ENCODE data around the gene C3orf52.

Gene C3orf52

DNA sequence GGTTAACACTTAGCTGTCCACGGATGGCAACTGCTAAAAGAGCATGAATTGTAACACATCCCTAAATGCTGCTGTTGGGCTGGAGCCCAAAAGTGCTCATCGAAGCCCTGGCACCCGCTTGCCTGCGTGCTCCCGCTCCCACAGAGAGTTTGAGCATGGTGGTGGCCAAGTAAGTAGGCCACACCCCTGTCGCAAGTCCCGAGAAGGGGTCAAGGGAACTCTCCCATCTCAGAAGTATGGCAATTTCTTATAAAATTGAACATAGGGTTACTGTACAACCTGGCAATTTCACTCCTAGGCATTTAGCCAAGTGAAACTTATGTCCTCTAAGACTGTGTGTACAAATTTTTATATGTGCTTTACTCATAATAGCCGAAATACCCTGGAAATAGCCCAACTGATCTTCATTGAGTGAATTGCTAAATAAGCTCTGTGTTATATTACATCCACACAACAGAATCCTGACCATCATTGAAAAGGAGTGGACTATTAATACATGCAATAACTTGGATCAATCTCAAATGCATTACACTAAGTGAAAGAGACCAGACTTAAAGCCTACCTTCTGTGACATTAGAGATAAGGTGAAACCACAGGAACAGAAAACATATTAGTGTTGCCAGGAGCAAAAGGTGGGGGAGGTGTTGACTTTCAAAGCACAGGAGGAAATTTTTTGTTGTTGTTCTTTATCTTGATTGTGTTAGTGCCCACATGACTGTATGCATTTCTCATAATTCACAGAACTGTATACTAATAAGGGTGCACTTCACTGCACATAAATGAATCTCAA lies 48.3 kb downstream of the C3orf52 start:
- no peak for DNase-seq (ENCODE audit: low read depth in 2 of 2)

DNA sequence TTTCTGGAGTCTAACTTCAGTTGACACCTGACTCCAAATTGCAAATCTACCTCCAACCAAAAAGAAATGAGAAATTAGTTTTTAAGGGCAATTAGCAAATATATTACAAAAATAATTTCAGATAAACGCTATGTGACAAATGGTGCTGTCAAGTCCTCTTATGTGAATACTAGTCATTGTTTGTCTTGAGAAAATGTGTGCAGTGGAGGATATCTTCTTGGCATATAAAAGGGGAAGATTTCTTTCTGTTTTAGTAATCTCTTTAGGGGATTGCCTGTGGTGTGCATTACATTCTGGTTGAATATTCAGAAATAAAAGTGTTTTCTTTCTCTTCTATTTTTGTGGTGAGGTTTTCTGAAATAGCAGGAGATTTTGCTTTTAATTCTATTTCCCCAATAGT lies 49.9 kb downstream of the C3orf52 start:
- DNase-seq (ENCODE audit: low read depth in 2 of 2): no peak

DNA sequence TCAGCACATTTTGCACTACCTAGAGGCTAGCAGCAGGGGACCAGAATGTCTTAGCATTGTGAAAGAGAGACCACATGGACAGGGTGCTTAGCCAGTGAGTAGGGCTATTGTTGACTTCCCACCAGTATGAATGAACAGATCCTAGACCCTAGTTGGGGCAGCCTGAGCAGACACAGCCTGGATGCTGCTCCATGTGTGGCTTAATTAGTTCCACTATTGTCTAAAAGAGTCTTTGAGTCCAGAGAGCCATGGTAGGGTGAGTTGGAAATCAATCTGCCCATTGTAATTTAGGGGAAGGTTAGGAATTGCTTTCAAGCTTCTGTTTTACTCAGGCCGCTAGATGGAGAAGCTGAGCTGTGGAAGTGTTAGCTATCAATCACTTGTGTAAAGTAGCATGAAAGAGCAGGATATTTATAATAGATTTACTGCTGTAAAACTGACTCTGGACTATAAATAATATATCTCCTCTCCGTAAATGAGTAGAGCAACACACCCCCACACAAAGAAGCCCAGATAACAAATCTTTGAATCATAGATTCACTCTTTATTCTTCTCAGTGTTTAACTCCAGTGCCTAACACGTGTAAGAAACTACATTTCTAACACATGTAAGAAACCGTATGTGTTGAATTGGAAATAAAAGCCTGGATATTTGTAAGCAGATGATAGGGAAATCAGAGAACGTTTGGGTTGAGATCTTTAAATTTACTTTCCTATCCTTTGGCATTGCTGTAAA lies 50.9 kb downstream of the C3orf52 start:
- no peak for DNase-seq (ENCODE audit: low read depth in 2 of 2)

DNA sequence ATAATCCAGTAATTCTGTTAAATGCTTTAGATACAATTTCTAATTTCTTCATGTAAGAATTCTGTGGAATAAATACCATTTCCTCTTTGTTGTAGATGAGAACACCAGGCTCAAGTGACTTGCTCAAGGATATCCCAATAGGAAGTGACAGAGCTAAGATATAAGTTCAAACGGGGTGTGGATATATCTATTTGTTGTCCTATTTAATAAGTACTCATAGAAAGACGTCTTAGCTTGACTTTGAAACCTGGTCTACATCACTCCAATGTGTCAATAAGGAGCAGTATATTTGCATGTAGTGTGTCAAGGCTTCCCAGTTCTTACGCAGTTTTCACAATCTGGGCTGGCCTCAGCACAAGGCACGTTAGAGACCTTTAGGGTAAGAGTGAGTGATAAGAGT lies 51.6 kb downstream of the C3orf52 start:
- no peak for DNase-seq (ENCODE audit: low read depth in 2 of 2)

DNA sequence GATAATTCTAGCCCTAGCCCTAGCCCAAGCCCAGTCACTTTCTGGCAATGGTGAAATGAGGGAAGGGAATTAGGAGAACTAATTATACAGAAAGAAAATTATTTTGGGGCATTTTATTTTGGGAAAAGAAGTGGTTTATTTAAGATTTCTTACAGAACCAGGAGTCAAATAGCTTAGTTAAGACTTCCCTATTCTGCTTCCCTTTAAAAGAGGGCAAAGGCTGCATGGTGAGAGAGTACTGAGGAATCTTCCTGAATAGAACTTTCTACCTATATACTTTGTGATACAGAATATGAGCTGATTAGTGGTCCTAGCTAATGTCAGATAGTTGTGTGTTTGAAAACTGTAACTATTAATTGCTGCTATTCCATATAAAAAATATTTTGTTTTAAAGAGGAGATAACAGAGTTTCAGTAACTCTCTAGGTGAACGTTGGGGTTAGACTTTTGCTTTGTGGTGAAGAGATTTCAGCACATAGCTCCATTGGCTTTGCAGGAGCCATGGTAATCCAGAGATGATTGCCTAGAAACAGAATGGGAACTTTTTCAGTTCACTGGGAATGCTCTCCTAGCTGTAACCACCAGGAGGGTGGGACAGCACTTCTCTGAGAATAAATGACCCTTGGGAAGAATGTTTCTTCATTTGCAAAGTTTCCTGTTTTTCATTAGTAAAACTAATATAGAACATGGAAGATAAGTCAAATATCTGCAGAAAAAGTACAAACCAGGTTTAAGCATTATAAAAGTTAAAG lies 52.2 kb downstream of the C3orf52 start:
- DNase-seq (ENCODE audit: low read depth in 2 of 2): no peak

DNA sequence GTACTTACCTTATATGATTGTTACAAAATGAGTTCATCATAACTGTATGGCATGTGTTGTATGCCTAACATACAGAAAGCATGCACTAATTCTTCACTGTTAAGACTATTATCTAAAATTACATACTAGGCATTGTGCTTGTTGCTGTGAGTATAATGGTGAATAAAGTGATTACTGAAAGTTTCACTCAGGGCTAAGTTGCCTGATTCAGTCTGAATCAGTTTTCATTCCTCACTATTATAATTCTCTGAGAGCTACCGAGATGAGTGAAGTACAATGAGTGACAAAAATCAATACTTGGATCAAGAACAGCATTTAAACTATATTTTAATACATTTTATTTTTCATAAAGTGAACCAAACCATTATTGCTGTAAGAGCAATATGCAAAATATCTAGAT lies 54.4 kb downstream of the C3orf52 start:
- no peak for DNase-seq (ENCODE audit: low read depth in 2 of 2)

DNA sequence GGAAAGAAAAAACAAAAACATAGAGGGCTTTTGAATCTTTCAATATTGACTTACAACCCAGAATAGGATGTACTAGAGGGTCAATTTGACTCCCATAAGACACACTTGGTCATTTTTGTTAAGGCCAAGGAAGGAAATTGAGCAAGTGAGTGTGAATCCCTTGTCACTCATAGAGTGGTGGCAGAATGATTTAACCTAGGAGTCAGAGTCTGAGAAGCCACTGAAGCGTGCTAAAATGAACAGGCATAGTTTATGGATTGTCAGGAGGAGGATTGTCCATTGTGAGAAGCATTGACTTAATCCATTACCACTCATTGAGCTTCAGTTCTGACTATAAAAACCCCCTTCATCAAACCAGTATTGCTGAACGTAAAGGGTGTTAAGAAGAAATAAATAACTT lies 55.1 kb downstream of the C3orf52 start:
- DNase-seq (ENCODE audit: low read depth in 2 of 2): no peak

DNA sequence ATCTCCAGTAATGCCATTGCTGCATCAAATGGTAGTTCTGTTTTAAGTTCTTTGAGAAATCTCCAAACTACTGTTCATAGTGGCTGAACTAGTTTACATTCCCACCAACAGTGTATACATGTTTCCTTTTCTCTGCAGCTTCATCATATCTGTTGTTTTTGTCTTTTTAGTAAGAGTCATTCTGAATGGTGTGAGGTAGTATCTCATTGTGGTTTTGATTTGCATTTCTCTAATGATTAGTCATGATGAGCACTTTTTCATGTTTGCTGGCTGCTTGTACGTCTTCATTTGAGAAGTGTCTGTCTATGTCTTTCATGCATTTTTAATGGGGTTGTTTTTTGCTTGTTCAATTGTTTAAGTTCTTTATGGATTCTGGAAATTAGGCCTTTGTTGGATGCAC lies 57.1 kb downstream of the C3orf52 start:
- DNase-seq (ENCODE audit: low read depth in 2 of 2): no peak

DNA sequence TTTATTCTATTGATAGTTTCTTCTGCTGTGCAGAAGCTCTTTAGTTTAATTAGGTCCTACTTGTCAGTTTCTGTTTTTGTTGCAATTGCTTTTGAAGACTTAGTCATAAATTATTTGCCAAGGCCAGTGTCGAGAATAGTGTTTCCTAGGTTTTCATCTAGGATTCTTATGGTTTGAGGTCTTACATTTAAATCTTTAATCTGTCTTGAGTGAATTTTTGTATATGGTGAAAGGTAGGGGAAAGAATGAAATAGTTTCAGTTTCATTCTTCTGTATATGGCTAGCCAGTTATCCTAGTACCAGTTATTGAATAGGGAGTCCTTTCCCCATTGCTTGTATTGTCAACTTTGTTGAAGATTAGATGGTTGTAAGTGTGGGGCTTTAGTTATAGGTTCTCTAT lies 57.5 kb downstream of the C3orf52 start:
- no peak for DNase-seq (ENCODE audit: low read depth in 2 of 2)

DNA sequence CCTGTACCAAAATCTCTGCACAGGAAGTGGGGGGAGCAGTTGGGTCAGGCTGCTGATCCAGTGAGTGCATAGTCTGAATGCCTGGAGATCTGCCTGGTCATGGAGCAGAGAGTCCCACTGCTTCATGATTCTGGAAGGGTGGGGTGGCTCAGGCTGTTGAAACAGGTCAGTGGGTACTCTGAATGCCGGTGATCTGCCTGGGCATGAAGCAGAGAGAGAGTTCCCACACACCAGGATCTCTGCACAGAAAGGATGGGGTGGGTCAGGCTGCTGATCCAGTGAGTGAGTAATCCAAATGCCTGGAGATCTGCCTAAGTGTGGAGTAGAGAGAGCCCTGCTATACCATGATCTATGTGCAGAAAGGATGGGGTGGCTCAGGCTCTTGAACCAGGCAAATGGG lies 62.9 kb downstream of the C3orf52 start:
- no peak for DNase-seq (ENCODE audit: low read depth in 2 of 2)

DNA sequence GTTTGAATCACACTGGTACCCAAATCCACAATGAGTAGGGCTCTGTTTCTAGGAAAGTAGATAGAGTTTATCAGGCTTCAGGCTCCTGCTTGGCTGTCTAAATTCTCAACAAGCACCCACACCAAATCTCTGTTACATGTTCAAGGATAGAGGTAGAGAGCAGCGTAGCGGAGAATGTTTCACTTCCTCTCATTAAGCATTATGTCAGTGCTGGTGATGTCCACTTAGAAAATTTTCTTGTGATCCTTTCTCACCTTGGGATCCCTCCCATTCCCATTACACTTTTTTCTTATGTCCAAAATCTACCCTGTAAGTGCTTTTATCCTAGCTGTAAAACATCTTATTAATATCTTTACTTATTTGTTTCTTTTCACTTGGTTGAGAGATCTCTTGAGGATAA lies 81.6 kb downstream of the C3orf52 start:
- no peak for DNase-seq (ENCODE audit: low read depth in 2 of 2)
